Measurements from ENCODE around the gene PTK7.
A peak's percentile ranks its signal among the peaks of the same experiment; 100 is the strongest.

The PTK7 gene

DNA sequence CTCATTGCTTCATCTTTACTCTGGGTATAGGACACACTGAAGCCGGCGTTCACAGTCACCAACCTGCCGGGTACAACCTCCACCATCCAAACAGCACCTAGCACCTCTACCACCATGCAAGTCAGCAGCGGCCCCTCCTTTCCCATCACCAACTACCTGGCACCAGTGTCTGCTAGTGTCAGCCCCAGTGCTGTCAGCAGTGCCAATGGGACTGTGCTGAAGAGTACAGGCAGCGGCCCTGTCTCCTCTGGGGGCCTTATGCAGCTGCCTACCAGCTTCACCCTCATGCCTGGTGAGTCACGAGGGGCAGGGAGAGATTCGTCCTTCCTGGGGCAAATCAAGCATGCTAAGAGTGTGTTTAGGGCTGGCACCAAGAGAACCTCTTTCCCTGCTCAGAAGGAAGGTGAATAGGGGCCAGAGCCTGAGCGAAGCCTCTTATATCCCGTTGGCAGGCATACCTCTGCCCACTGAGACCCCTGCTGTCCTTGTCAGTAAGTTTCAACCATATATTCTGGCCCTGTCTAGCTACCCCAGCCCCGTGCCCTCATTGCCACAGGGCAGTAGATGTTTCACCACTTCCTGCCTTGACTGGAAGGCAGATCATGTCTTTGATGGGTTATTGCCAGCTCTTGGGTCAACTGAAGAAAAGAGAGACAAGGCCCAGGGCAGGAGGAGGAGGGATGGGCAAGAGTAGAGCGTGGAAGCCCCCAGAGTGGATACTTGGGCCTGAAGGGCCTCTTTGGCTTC, 99.7 kb downstream of the PTK7 start:
- DNase-seq = no peak

DNA sequence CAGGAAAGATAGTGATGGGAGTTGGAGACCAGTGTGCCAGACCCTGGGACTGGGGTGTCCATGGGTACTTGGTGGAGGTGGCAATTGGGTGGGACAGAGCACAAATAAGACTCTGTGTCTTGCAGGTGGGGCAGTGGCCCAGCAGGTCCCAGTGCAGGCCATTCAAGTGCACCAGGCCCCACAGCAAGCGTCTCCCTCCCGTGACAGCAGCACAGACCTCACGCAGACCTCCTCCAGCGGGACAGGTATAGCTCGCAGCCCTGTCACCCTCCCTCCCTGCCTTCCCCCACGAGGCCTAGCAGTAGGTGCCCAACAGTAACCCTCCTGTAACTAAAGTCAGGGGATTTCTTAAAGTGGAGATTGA, 100.3 kb downstream of the PTK7 start:
- no peak for DNase-seq

DNA sequence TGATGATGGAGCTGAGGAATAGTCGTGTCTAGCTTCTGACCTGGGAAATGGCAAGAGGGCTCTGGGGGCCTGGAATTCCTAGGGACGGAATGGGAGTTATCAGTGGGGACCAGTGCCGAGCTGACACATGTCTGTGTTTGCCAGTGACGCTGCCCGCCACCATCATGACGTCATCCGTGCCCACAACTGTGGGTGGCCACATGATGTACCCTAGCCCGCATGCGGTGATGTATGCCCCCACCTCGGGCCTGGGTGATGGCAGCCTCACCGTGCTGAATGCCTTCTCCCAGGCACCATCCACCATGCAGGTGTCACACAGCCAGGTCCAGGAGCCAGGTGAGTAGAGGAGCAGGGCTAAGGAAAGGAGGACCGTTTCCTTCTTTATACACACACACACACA, 102.0 kb downstream of the PTK7 start:
- DNase-seq = no peak

DNA sequence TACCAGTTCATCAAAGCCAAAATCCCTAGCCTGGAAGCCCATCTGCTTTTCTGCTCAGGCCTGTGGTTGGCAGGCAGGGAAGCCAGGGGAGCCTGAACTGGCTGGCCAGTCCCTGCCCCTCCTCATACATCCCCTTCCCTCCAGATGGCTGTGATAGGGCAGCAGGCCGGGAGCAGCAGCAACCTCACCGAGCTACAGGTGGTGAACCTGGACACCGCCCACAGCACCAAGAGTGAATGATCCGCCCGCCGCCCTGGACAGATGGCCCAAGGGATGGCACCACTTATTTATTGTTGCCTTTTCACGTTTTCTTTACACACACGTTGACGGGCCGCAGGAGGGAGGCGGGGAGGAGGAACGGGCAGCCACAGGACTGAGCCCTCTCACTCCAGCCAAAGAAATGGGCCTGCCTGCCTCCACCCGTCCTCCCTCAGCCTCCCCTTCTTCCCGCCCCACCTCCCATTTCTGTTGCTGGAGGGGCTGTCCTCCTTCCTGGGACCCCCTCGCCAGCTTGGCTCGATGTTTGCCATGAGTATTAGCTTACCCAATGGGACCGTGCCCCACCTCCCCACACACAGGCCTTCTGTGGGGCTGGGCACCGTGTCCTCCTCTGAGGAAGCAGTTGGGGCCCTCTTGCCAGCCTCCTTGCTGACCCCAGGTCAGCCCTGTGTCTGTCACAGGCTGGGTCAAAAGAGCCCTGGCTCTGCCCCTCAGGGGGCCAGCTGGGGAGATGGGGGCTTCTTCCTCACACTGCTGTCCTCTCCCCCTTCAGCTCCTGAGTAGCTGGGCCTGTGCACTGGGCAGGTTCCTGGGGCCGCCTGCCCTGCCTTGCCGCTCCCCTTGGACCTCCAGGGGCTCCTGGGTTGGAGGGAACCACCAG, 103.1 kb downstream of the PTK7 start:
- DNase-seq = no peak

DNA sequence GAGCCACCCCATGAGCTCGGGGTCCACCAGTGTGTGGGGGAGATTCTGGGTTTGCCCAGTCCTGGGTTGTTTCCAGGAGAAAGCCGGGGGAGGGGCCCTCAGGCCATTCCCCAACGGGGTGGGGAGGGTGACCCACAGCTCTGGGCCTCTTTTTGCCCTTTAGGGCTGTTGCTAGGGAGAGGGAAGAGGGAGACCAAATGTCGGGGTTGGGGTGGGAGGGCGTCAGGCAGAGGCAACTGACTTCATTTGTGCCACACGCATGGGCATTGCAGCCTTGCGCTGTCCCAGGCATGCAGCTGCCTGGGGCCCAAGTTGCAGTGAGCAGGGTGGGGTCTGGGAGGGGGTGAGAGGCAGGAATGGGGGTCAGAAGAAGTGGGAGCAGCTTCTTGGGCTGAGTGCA, 103.9 kb downstream of the PTK7 start:
- DNase-seq = no peak

DNA sequence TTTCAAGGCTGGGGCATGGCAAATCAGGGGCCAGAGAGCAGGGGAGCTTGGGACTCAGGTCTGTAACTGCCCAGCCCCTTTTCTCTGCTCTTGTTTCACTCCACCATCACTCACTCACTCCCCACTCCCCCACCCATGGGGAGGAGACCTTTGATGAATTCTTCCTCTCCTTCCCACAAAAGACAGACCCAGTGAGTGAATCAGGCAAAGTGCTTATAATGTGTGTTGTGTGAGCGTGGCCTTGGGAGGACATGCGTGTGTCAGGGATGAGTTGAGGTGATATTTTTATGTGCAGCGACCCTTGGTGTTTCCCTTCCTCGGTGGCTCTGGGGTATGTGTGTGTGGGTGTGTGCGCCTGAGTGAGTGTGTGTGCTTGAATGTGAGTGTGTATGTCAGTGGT, 104.9 kb downstream of the PTK7 start:
- DNase-seq = no peak

DNA sequence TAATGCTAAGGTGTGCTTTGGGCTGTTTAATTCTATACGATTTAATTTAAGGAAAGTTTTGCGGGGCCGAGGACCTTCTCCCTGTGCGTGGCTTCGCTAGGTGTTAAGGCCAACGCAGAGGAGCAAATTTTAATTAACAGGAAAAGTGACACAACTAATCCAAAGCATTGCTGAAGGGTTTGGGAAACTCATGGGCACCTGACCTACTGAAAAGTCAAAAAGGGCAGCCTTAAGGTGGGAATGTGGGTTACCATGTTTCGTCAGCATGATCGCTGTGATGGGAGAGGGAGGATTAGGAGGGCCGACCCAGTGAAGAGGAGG, 105.5 kb downstream of the PTK7 start:
- DNase-seq = no peak

DNA sequence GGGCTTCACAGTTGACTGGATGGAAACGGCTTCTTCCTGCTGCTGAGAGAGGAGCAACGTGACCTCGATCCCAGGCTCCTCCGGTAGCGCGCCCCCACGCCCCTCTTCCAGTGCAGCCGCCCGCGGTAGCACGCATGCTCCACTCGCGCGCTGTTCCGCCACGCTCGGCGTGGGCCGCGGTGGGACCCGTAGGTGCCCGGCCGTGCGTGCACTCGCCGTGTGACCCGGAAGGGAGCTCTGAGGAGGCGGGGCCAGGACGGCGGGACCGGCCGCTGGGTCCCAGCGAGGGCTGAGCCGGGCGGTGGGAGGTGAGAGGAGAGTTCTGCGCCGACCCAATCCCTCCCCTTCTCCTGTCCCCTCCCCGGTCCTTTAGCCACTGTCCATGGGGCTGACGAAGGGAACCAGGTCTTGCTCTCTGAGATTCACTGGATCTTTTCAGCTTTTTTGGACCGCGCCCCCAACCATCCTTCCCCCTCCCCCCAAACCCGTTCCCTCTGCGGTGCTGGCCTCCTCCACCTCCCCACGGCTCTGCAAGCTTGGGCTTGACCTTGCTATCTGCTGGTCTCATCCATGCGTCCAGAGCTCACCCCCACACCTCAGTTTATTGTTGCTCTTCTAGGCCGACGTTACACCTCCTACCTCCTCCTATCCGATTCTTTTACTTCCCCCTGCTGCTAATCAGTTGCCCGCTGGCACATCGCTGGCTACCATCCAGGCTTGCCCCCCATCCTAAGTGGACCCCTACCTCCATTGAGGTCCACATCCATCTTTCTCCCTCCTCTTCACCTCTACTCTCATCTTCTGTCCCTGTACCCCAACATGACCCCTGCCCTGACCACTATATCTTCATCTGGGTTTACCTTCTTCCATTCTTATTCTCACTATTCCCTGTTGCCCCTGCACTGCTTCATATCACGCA, 106.1 kb downstream of the PTK7 start, which contains the start of gene CUL9:
Gene CUL9, plus strand, starts transcription at position 255 of the 919 bp plus-strand sequence. CDS start 2,115 bp downstream, outside the sequence.
- DNase-seq = peak in 55 of 56 donors; percentile 44 to 93 (median 80)

DNA sequence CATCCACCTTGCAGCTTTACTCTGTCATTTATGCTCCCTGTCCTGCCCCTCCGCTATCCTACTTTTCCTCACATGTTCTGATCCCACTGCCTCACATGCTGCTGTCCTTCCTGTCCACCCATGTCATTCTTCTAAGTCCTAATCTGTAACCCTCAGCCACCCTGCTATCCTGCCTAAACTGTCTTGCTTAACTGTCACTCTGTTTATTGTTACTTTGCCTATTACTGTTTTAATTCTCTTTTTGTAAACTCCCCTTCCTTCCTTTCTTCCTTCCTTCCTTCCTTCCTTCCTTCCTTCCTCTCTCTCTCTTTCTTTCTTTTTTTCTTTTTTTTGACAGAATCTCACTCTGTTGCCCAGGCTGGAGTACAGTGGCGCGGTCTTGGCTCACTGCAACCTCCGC, 107.3 kb downstream of the PTK7 start:
- DNase-seq = no peak

DNA sequence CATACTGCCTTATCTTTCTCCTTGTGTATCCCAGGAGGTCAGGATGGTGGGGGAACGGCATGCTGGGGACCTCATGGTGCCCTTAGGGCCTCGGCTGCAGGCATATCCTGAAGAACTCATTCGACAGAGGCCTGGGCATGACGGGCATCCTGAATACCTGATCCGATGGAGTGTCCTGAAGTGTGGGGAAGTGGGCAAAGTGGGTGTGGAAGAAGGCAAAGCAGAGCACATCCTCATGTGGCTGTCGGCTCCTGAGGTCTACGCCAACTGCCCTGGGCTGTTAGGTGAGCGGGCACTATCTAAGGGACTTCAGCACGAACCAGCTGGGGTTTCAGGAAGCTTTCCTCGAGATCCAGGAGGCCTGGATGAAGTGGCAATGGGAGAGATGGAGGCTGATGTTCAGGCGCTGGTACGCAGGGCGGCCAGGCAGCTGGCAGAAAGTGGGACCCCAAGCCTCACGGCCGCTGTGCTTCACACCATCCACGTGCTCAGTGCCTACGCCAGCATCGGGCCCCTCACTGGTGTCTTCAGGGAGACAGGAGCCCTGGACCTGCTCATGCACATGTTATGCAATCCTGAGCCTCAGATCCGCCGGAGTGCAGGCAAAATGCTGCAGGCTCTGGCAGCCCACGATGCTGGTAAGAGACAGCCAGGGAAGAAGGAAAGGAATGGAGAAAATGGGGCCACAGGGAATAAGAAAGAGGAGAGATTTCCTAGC, 108.3 kb downstream of the PTK7 start:
- peak in 1 of 56 donors; percentile 14 for DNase-seq

DNA sequence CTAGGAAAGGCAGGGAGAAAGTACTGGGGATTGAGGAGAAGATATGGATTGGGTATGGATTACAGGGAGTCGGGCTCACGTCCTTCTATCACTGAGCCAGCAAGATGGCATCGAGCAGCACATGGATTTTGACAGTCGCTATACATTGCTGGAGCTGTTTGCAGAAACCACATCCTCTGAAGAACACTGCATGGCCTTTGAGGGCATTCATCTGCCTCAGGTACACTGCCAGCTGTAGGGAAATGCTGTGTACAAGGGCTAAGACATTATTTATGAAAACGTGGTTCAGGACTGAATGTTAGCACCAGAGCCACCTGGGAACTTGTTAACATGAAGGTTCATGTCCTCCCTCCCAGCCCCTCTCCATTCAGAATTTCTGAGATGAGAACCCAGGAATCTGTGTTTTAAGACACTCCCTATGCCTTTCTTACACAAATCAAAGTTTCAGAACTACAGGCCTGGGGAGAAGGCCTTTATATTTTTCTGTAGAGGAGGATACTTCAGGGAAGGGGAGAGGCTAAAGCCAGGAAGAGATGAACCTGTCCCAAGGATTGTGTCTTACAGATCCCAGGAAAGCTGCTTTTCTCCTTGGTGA, 109.4 kb downstream of the PTK7 start:
- DNase-seq = no peak

DNA sequence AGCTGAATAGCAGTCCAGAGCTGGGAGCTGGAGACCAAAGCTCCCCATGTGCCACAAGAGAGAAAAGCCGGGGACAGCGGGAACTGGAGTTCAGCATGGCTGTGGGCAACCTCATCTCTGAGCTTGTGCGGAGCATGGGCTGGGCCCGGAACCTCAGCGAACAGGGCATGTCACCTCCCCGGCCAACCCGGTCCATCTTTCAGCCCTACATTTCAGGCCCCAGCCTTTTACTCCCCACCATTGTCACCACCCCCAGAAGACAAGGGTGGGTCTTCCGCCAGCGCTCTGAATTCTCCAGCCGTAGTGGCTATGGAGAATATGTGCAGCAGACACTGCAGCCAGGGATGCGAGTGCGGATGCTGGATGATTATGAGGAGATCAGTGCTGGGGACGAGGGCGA, 109.9 kb downstream of the PTK7 start:
- no peak for DNase-seq

DNA sequence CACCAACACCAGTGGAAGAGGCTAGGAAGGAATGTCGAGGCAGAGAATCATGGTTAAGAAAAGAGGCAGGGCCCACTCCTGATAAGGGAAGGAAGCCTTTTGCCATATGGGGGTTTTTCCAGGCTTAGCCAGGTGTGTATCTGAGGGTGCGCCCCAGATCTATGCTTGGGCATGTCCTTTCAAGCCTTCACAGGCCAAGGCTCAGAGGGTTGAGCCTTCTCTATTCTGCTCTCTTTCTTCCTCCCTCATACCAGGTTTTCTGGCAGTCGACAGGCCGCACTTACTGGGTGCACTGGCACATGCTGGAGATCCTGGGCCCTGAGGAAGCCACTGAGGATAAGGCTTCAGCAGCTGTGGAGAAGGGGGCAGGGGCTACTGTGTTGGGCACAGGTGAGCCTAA, 110.6 kb downstream of the PTK7 start:
- DNase-seq = no peak

DNA sequence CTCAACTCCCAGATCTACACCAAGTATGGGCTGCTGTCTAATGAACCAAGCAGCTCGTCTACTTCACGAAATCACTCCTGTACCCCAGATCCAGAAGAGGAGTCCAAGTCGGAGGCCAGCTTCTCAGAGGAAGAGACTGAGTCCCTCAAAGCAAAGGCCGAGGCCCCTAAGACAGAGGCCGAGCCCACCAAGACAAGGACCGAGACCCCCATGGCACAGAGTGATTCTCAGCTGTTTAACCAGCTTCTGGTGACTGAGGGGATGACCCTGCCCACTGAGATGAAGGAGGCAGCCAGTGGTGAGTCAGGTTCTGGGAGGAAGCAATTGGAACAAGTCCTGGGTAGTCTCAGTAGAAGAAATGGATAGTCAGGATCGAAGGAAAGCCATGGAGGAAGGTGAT, 111.7 kb downstream of the PTK7 start:
- no peak for DNase-seq

DNA sequence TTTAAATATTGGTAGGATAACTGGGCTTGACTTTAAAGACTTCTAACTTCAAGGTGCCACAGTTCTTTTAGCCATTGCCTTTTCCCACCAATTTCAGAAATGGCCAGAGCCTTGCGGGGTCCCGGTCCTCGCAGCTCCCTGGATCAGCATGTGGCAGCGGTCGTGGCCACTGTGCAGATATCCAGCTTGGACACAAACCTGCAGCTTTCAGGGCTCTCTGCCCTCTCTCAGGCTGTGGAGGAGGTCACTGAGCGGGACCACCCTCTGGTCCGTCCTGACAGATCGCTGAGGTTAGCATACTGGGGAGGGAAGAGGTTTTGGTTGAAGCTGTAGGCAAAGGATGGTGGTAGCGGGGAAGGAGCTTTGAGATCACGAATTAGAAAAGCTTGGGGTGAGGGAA, 112.3 kb downstream of the PTK7 start:
- no peak for DNase-seq

DNA sequence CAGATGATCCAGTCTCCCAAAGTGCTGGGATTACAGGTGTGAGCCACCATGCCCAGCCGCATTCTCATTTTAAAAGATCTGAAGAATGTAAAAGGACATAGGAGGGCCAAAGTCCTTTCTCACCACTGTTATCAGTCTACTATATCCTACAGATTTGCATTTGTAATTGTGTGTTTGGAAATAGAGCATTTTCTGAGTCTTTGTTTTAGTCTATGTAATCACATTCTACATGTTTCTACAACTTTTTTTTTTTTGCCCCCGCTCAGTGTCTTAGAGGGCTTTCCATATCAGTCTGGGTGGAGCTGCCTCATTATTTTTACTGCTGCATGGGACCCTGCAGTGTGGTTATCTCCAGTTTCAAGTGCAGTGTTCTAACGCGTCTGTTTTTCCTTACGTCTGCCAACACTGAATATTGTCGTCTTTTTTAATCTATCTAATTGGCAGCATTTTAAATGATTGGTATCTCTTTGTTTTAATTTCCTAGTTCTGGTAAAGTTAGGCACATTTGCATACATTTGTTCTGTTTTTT, 113.7 kb downstream of the PTK7 start:
- DNase-seq = no peak

DNA sequence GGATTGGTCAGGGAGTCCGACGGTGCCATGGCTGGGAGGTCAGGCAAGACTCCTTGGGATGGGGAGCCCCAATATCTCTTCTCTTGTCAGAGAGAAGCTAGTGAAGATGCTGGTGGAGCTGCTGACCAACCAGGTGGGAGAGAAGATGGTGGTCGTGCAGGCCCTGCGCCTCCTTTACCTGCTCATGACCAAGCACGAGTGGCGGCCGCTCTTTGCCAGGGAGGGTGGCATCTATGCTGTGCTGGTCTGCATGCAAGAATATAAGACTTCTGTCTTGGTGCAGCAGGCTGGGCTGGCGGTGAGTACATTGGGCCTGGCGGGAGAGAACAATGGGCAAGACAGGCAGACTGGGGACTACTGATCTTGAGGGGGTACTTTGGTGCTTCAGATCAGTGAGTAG, 116.8 kb downstream of the PTK7 start:
- DNase-seq = no peak

DNA sequence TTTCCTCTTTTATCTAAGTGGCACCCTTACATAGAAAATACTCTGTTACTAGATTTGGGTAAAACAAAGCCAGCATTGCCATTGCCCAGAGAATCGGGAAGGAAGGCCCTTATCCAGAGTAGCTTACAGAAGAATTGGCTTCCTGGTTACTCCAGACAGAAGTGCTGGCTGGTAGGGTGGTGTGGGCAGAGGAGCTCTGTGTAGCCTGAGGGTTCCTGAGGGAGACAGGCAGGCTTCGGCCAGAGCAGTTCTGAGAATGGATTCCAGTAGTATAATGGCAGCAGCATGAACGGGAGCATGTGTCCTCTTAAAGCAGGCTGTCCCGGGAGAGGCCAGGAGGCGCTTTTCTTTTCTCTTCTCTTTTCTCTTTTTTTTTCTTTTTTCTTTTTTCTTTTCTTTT, 117.8 kb downstream of the PTK7 start:
- DNase-seq = no peak

DNA sequence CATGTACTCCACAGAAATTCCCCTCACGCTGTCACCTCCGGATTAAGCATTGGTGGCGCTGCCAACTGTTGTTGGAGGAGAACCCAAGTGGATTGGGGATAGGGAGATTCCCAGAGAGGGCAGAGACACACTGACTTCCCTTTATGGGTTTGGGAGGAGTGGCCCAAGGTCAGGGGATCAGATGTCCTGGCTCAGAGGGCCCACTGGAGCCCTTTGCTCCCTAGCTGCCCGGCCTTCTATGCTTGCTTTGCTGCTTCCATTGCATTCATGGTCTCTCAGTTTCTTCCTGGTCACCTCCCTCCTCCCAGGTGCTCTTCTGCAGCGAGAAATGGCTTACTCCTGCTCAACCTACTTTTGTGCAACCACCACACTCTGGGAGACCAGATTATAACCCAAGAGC, 120.2 kb downstream of the PTK7 start:
- no peak for DNase-seq

DNA sequence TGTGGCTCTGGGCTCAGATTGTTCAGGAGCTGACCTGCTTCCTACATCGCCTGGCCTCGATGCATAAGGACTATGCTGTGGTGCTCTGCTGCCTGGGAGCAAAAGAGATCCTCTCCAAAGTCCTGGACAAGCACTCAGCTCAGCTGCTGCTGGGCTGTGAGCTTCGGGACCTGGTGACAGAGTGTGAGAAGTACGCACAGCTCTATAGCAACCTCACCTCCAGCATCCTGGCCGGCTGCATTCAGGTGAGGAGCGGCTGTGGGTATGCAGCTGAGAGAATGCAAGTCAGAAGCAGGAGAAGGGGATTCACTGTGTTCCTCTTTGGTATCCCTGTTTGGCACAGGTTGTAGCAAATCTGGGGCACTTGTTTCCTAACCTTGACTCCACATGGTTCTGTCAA, 123.8 kb downstream of the PTK7 start:
- no peak for DNase-seq

DNA sequence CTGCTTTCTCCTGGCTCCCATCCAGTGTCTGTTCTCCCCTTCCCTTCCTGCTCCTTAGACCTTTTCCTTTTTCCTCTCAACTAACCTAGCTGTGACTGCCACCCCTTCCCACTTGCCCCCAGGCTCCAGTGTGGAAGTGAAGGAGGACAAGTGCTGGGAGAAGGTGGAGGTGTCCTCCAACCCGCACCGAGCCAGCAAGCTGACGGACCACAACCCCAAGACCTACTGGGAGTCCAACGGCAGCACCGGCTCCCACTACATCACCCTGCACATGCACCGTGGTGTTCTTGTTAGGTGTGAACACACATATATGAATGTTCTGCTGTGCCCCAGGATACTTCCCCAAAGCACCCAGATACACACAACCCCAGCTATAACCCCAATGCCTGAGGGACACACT, 124.4 kb downstream of the PTK7 start:
- DNase-seq = no peak

Measured in nucleus accumbens (tissue), 56 donors.